HCT116 (cell line): ENCODE measurements around the gene RILPL1. TPM values are rescaled to one million over a fixed set of nuclear protein-coding genes. Genes with fewer than 3 reads are reported as not detected.
"Not testable (repeated sequence)": the region's sequence is repeated elsewhere in the genome, so short reads cannot be mapped to it uniquely, and the experiment has no call there.

ENCODE experiments used
- ATAC-seq: fragments of 200-7000 bp; cut with Tn5 transposase; 2 replicates; pipeline ENCODE4 v1.9.1; 2020; ENCODE audit warnings: mild to moderate bottlenecking, moderate library complexity
- BruUV-seq: library from RNA; stranded (reverse); fragments of 400-500 nt; replicated peaks from 2 replicates; lab custom pipeline; 2021; lab: Mats Ljungman, UMichigan
- CTCF ChIA-PET: fragments of 300-600 bp; sonication (Branson Sonifier 250); formaldehyde crosslinking; loops from one replicate; lab custom pipeline; 2021; ENCODE audit warnings: antibody characterized with exemption; lab: Charles Lee
- POLR2A ChIA-PET: fragments of 300-600, 350-600 bp; sonication (Branson Sonifier 250); formaldehyde crosslinking; loops from one replicate; lab custom pipeline; 2021; ENCODE audit warnings: antibody characterized with exemption; lab: Charles Lee
- RAD21 ChIA-PET, 2 experiments: fragments of 300-600 bp; sonication (Branson Sonifier 250); formaldehyde crosslinking; loops; one replicate each; lab custom pipeline; 2023; ENCODE audit warnings: low total read pairs in 2 of 2; ENCODE audit not compliant: uncharacterized antibody in 2 of 2, unreplicated experiment in 2 of 2, low non-redundant PET in 1 of 2; lab: Charles Lee
- DNase-seq: peaks from one replicate; pipeline ENCODE4 v3.0.0-alpha.2; 2010; ENCODE audit warnings: low read depth, low spot score
- H2AFZ ChIP-seq: fragments of 200-600 bp; shearing (Covaris generic), sonication (generic); 2 replicates; pipeline ENCODE4 v1.6.1; 2017; ENCODE audit warnings: low read depth, mixed run types, mixed read lengths, antibody characterized with exemption, low read length; ENCODE audit not compliant: poor library complexity, severe bottlenecking
- H3K27ac ChIP-seq: 2 replicates; pipeline ENCODE4 v1.5.1; 2012; ENCODE audit warnings: low read depth, low read length
- H3K27me3 ChIP-seq: fragments of 200-600 bp; sonication (generic); 2 replicates; pipeline ENCODE4 v1.6.1; 2016; ENCODE audit warnings: mixed run types, low read length, mixed read lengths; ENCODE audit not compliant: insufficient read depth
- H3K36me3 ChIP-seq, 2 experiments: fragments of 200-500 bp in 1 of 2; fragments of 200-600 bp in 1 of 2; sonication (Bioruptor generic) in 1 of 2; sonication (generic) in 1 of 2; 2 replicates each; pipeline versions ENCODE4 v1.5.1 to v1.6.1; 2014 to 2016; ENCODE audit warnings: low read length in 2 of 2, inconsistent platforms in 1 of 2, mixed read lengths in 1 of 2, mixed run types in 1 of 2; ENCODE audit not compliant: insufficient read depth in 2 of 2, control insufficient read depth in 1 of 2
- H3K4me1 ChIP-seq, 2 experiments: fragments of 200-600 bp in 1 of 2; sonication (generic) in 1 of 2; 2 replicates each; pipeline versions ENCODE4 v1.5.1 to v1.6.1; 2012 to 2017; ENCODE audit warnings: low read length in 2 of 2, inconsistent platforms in 1 of 2, mild to moderate bottlenecking in 1 of 2, mixed read lengths in 1 of 2, mixed run types in 1 of 2, moderate library complexity in 1 of 2; ENCODE audit not compliant: insufficient read depth in 2 of 2, control insufficient read depth in 1 of 2
- H3K4me2 ChIP-seq: fragments of 200-600 bp; sonication (generic); 2 replicates; pipeline ENCODE4 v1.6.1; 2017; ENCODE audit warnings: mixed run types, low read length, mixed read lengths
- H3K4me3 ChIP-seq, 2 experiments: fragments of 200-600 bp in 1 of 2; sonication (generic) in 1 of 2; replicated peaks in 1 of 2; 2 replicates each; pipeline ENCODE4 v1.5.1; 2011 to 2016; ENCODE audit warnings: low read length in 2 of 2, control low read depth in 1 of 2, low read depth in 1 of 2, mild to moderate bottlenecking in 1 of 2, mixed read lengths in 1 of 2, mixed run types in 1 of 2
- H3K79me2 ChIP-seq: fragments of 200-600 bp; sonication (generic); 2 replicates; pipeline ENCODE4 v1.6.1; 2017; ENCODE audit warnings: mild to moderate bottlenecking, mixed run types, low read length, moderate library complexity, mixed read lengths; ENCODE audit not compliant: insufficient read depth
- H3K9ac ChIP-seq: fragments of 200-600 bp; sonication (generic); 2 replicates; pipeline ENCODE4 v1.6.1; 2016; ENCODE audit warnings: low read length, mixed read lengths
- H3K9me2 ChIP-seq: fragments of 200-600 bp; sonication (generic), shearing (Covaris generic); 2 replicates; pipeline ENCODE4 v1.6.1; 2017; ENCODE audit warnings: mixed run types, mild to moderate bottlenecking, moderate library complexity; ENCODE audit not compliant: insufficient read depth
- H3K9me3 ChIP-seq, 2 experiments: fragments of 200-500 bp in 1 of 2; fragments of 200-600 bp in 1 of 2; sonication (Bioruptor generic) in 1 of 2; sonication (generic) in 1 of 2; 2 replicates each; pipeline ENCODE4 v1.6.1; 2014 to 2017; ENCODE audit warnings: low read length in 2 of 2, mixed read lengths in 2 of 2, inconsistent platforms in 1 of 2, low read depth in 1 of 2, mild to moderate bottlenecking in 1 of 2, mixed run types in 1 of 2, moderate library complexity in 1 of 2; ENCODE audit not compliant: control insufficient read depth in 1 of 2, insufficient read depth in 1 of 2
- H4K20me1 ChIP-seq: fragments of 200-600 bp; sonication (generic), shearing (Covaris generic); 2 replicates; pipeline ENCODE4 v1.6.1; 2017; ENCODE audit warnings: mixed run types, mild to moderate bottlenecking, moderate library complexity; ENCODE audit not compliant: insufficient read depth
- CBX3 ChIP-seq: IDR thresholded peaks from 2 replicates; pipeline ENCODE4 v1.6.1; 2012; ENCODE audit warnings: low read depth
- EGR1 ChIP-seq: IDR thresholded peaks from 2 replicates; pipeline ENCODE4 v1.6.1; 2012; ENCODE audit warnings: low read depth
- FOSL1 ChIP-seq: IDR thresholded peaks from 2 replicates; pipeline ENCODE4 v1.6.1; 2012; ENCODE audit warnings: low read depth
- RAD21 ChIP-seq: IDR thresholded peaks from 2 replicates; pipeline ENCODE4 v1.6.1; 2012; ENCODE audit warnings: low read depth, mild to moderate bottlenecking
- SP1 ChIP-seq: IDR thresholded peaks from 2 replicates; pipeline ENCODE4 v1.6.1; 2012; ENCODE audit warnings: low read depth
- YY1 ChIP-seq: IDR thresholded peaks from 2 replicates; pipeline ENCODE4 v1.6.1; 2011; ENCODE audit warnings: low read length, low read depth, moderate library complexity, mild to moderate bottlenecking; ENCODE audit not compliant: insufficient replicate concordance; ENCODE audit errors: extremely low read depth
- ZFX ChIP-seq: fragments of 450-650 bp; IDR thresholded peaks from 2 replicates; pipeline ENCODE4 v1.6.1; 2017
- intact Hi-C: fragments of 100-400 bp; cut with micrococcal nuclease; formaldehyde crosslinking; loops from 2 replicates; pipeline ENCODE4 v1.10.0; 2022
- total RNA-seq: library from RNA; stranded (reverse); gene quantifications from one replicate; pipeline ENCODE4 v1.2.1, GENCODE V29; 2021; ENCODE audit not compliant: unreplicated experiment
- TF ChIP-seq, protein P1 (sequence below): IDR thresholded peaks from 2 replicates; pipeline ENCODE4 v1.6.1; 2011; ENCODE audit warnings: mild to moderate bottlenecking, low read length, moderate library complexity; ENCODE audit not compliant: insufficient replicate concordance; ENCODE audit errors: extremely low read depth

The RILPL1 gene
- total RNA-seq, 1 experiment from 2014 or later: 11.8 TPM

DNA sequence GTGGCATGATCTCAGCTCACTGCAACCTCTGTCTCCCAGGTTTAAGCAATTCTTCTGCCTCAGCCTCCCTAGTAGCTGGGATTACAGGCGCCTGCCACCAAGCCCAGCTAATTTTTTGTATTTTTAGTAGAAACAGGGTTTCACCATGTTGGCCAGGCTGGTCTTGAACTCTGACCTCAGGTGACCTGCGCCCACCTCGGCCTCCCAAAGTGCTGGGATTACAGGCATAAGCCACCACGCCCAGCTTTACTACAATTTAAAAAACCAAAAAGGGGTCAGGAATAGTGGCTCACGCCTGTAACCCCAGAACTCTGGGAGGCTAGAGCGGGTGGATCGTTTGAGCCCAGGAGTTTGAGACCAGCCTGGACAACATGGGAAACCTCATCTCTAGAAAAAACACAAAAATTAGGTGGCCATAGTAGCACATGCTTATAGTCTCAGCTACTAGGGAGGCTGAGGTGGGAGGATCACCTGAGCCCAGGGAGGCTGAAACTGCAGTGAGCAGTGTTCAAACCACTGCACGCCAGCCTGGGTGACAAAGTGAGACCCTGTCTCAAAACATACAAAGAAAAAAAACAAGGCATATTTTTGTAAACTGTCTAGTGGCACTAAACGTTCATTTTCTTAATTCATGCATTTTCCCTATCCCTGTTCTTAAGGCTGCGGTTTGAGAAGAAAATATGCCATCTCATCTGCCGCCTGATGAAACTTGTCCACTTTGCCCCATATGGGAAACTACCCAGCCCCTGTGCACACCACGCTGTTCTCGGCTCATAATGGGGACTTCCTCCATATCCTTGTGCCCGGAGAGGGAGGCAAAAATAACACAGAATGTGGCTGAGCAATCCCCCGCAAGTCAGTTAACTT, 101.3 kb downstream of the RILPL1 start:
- H3K9me3 ChIP-seq, H3K36me3 ChIP-seq, ATAC-seq, H3K4me2 ChIP-seq, BruUV-seq, H4K20me1 ChIP-seq, H3K4me3 ChIP-seq, H2AFZ ChIP-seq, intact Hi-C loops, H3K27me3 ChIP-seq, H3K9ac ChIP-seq, POLR2A ChIA-PET, DNase-seq, RAD21 ChIA-PET, CTCF ChIA-PET, H3K27ac ChIP-seq, H3K9me2 ChIP-seq, H3K79me2 ChIP-seq: not testable (repeated sequence)
- peaks cover 13 to 19% of the 10 kb centered on the region in 2 experiments; a peak in 3 of 4 replicates for H3K4me1 ChIP-seq

DNA sequence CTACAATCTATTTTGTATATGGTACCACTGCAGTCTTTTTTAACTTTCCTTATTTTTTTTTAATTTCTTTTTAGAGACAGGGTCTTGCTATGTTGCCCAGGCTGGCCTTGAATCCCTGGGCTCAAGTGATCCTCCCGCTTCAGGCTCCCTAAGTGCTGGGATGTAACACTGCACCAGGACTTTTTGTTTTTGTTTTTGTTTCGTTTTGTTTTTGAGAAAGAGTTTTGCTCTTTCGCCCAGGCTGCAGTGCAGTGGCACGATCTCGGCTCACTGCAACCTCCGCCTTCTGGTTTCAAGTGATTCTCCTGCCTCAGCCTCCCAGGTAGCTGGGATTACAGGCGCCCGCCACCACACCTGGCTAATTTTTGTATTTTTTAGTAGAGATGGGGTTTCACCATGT, 104.4 kb downstream of the RILPL1 start:
- H3K36me3 ChIP-seq, H3K4me1 ChIP-seq, intact Hi-C loops, DNase-seq, H3K9ac ChIP-seq, H3K79me2 ChIP-seq, ATAC-seq, H3K9me2 ChIP-seq, H2AFZ ChIP-seq, H3K27me3 ChIP-seq, H3K4me2 ChIP-seq, H3K9me3 ChIP-seq, RAD21 ChIA-PET, POLR2A ChIA-PET, H3K27ac ChIP-seq, H4K20me1 ChIP-seq, CTCF ChIA-PET, BruUV-seq, H3K4me3 ChIP-seq: not testable (repeated sequence)

DNA sequence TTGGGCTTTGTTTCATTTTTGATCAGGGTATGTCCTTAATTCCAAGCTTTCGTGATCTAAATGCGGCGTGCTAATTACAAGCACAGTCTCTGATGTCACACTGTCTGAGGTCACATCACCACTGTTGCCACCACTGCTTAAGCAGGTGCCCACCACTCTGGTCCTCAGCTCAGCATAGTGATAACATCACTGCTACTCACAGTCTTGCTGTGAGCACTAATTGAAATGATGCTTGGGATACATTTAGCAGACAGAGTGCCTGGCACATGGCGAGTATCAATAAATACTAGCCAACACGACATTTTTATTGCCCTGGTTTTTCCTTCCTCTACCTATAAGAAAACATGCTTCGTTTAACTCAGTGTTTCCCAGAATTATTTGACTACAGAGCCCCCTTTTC, 104.9 kb downstream of the RILPL1 start:
- Histone ChIP-seq H3K4me3 (no peak overlapping the region), H3K36me3 (peaks cover 0 to 5% of the 10 kb centered on the region in 2 experiments; a peak in 1 of 4 replicates), H3K4me1 (no peaks in the 10 kb centered on the region), H3K9me3 (no peaks in the 10 kb centered on the region), H4K20me1 (no peaks in the 10 kb centered on the region), H3K9ac (no peak overlapping the region), H3K9me2 (no peaks in the 10 kb centered on the region), H3K4me2 (no peak overlapping the region), H3K27me3 (no peaks in the 10 kb centered on the region), H2AFZ (no peak overlapping the region), H3K27ac (no peak overlapping the region), H3K79me2 (no peaks in the 10 kb centered on the region)
- intact Hi-C loops: no loop called here
- no TSS peak for BruUV-seq
- DNase-seq (no peak), ATAC-seq (no peak)
- POLR2A ChIA-PET: no interaction called here
- RAD21 ChIA-PET: no interaction called here
- CTCF ChIA-PET: no interaction called here
- TF ChIP-seq EGR1 (no peak), RAD21 (no peak), SP1 (no peak), CBX3 (no peak), ZFX (no peak), FOSL1 (no peak), YY1 (no peak)
- TF ChIP-seq, protein P1, sequence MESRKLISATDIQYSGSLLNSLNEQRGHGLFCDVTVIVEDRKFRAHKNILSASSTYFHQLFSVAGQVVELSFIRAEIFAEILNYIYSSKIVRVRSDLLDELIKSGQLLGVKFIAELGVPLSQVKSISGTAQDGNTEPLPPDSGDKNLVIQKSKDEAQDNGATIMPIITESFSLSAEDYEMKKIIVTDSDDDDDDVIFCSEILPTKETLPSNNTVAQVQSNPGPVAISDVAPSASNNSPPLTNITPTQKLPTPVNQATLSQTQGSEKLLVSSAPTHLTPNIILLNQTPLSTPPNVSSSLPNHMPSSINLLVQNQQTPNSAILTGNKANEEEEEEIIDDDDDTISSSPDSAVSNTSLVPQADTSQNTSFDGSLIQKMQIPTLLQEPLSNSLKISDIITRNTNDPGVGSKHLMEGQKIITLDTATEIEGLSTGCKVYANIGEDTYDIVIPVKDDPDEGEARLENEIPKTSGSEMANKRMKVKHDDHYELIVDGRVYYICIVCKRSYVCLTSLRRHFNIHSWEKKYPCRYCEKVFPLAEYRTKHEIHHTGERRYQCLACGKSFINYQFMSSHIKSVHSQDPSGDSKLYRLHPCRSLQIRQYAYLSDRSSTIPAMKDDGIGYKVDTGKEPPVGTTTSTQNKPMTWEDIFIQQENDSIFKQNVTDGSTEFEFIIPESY: no peak
